ENCODE measurements around the gene GLG1.

Gene GLG1

DNA sequence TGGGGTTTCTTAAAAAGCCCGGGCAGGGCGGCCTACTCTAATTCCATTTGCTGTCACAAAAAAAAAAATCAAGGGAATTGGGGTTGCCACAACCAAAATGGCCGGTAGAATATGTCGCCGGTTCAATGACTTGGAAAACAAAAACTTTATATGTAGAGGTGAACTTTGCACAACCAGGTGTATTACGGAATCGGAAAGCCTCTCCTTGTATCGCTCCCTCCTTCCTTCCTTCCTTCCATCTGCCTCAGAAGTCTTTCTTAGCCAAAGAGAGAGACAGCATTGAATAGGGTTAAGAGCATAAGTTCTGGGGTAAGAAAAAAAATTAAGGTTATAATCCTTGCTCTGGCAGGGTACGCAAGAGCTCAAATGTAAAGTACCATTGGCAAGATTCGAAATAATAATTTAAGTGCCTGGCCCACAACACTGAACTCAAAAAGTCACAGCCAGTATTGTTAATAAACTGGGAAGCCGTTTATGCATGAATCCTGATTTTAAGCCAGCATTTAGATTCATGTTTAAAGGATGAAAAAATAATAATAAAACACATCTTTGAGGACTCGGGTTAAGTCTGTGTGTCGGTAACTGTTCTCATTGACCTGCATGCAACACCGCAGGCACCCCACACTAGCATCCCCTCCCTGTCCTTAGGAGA, 522 bp upstream of the GLG1 start:
- TF ChIP-seq, protein P1, sequence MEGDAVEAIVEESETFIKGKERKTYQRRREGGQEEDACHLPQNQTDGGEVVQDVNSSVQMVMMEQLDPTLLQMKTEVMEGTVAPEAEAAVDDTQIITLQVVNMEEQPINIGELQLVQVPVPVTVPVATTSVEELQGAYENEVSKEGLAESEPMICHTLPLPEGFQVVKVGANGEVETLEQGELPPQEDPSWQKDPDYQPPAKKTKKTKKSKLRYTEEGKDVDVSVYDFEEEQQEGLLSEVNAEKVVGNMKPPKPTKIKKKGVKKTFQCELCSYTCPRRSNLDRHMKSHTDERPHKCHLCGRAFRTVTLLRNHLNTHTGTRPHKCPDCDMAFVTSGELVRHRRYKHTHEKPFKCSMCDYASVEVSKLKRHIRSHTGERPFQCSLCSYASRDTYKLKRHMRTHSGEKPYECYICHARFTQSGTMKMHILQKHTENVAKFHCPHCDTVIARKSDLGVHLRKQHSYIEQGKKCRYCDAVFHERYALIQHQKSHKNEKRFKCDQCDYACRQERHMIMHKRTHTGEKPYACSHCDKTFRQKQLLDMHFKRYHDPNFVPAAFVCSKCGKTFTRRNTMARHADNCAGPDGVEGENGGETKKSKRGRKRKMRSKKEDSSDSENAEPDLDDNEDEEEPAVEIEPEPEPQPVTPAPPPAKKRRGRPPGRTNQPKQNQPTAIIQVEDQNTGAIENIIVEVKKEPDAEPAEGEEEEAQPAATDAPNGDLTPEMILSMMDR (IDR thresholded peaks at IDR 0.05): no peak

DNA sequence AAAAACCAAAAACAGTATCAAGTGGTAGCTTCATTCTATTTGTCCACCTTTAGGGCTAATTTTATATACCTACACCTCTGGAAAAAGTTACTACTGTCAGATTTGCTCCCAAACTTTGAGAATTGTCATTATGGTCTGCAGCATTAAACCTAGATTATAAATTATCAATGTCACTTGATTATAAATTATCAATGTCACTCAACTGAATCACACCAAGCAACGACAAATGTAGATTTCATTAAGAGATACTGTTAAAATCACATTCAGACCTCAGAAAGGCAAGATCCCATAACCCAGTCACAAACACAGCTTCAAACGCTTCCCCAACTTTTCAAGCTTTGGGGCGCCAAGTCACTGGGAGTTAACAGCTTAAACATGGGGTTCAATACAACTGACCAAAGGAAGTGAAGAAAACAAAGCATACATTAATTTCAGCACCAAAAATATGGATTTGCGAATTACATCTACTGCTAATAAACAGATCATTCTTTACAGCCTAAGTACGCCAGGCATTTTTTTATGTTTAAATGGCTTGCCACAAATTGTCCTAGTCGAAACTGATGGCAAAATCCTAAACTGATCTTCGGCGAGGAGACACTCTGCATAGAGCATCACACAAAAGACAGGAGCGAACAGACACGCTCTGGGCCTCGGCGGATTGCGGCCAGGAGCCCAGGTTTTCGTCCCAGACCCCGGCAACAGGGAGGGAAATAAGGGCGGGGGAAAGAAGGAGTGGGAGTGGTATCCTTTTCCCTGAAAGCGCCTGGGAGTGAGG, 981 bp downstream of the GLG1 start:
- TF ChIP-seq, protein P1 (IDR thresholded peaks at IDR 0.05): no peak

DNA sequence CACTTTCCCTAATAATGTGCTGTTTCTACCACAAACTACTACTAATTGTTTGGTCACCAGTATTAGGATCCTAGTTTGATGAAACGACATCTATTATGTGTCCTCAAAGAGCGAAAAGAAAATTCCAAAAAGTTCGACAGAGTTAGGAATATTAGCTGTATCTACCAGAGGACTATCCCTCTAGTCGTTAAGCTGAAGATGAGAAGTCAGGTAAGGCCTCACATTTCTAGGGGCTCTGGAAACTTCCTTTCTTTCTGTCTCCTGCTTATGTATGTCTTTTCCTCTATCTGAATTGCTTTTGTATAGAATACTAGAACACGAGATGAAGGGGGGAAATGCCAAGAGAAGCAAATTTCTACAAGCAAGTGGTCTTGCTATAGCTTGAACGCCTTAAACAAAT, 1.6 kb downstream of the GLG1 start:
- TF ChIP-seq, protein P1 (IDR thresholded peaks at IDR 0.05): no peak

DNA sequence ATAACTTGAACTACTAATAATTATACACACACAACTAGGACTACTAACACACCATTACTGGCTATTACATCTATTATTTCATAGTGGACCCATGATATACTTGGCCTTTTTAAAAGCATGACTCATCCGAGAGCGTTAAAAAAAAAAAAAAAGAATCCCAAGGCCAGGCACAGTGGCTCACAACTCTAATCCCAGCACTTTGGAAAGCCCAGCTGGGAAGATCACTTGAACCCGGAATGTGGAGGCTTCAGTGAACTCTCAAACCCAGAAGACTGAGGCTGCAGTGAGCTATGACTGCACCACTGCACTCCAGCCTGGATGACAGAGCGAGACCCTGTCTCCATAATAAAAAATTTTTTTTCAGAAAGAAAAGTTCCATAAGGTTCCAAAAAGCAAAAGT, 3.1 kb downstream of the GLG1 start:
- TF ChIP-seq, protein P1 (IDR thresholded peaks at IDR 0.05): no peak

DNA sequence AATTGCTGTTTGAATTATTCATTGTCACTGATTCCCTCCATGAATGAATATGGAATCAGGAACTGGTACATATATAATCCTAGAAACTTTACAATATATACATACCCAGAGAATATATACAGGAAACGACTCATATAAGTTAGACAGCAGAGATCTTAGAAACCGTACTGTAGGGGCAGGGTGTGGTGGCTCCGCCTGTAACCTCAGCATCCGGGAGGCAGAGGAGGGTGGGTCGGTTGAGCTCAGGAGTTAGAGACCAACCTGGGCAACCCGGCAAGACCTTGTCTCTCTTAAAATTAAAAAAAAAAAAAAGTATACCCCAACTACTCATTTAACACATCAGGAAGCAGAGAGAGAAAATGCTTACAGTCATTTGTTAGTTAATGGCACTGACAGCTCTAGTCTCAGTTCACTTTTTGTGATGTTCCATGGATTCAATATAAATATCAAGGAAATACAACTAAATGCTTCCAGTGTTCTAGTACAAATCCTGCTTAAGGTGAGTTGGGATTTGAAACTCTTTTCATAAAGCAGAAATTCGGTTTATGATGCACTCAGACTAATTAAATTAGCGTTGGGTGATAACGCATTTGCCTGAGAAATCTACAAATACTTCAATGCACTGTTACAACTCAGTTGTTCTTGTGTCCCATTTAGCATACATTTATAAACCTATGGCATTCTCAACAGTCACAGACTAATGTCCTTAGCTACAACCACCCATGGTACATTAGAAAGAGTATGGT, 5.6 kb downstream of the GLG1 start:
- TF ChIP-seq, protein P1 (IDR thresholded peaks at IDR 0.05): no peak

DNA sequence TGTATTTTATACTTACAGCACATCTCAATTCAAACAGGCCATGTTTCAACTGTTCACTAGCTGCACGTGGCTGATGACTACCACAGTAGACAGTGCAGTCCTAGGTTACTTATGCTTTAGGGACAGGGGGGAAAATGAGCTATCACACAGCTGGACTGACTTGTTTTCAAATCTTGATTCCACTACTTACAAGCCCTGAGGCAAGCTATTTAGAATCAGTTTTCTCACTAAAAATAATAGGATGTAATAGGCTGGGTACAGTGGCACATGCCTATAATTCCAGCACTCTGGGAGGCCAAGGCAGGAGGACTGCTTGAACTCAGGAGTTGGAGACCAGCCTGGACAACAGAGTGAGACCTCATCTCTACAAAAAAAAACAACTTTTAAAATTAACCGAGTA, 10.3 kb downstream of the GLG1 start:
- TF ChIP-seq, protein P1 (IDR thresholded peaks at IDR 0.05): no peak

DNA sequence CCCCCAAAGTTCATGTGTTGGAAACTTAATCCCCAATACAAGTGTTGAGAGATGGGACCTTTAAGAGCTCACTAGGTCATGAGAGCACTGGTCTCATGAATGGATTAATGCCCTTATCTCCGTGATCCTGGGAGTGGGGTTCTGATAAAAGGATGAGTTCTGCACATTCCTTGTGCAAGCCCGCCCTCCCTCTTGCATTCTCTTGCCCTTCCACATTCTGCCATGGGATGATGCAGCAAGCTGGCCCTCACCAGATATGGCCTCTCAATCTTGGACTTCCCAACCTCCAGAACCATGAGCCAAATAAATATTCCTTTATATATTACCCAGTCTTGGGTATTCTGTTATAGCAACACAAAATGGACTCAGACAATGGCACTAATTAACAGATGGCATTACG, 14.1 kb downstream of the GLG1 start:
- TF ChIP-seq, protein P1 (IDR thresholded peaks at IDR 0.05): no peak

Measured in LNCAP (cell line).